Measurements from ENCODE around the gene FEM1B. TPM values are rescaled to one million over a fixed set of nuclear protein-coding genes. Genes with fewer than 3 reads are reported as not detected.

FEM1B gene
- polyA plus RNA-seq, 2 of the 4 experiments (the other 2 are of a cell fraction): 19.5 to 59.1 TPM

DNA sequence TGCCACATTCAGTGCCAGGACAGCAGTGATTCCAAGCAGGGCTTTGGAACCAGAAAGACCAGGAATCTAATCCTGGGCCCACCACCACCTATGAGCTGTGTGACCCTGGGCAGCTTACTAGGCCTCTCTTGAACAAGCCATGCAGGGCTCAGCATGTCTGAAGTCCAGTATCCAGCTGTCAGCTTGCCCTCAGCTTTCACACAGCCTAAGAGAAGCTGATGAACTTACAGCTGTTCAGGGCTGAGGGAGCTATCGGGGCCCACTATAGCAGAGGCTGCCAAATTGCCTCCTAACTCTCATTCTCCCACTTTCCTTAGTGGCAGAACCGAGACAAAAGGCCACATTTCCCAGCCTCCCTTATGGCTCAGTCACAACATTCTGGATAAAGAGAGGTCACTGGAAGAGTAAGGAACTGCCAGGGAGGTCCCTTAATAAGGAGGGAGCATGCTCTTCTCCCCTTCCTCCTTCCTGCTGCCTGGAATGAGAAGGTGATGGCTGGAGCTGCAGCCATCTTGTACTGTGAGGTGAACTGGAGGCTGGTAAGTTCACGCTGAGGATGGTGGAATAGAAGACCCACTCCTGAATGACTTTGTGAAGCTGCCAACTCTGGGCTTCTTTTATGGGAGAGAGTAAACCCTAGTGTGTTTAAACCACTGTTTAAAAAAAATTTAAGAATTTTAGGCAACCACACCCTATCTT is 34.5 kb downstream of the FEM1B start:
- FAIRE-seq: no peak
- TF ChIP-seq POLR2A (IDR thresholded peaks at IDR 0.05; ENCODE audit: low read length): no peak
- TF ChIP-seq ZFP36 (IDR thresholded peaks at IDR 0.05; ENCODE audit: borderline replicate concordance, partially characterized antibody): no peak
- TF ChIP-seq CBX2 (IDR thresholded peaks at IDR 0.05; ENCODE audit: borderline replicate concordance, low read depth): no peak
- TF ChIP-seq EHMT2 (IDR thresholded peaks at IDR 0.05; ENCODE audit: low read depth): no peak
- TF ChIP-seq, protein P1, sequence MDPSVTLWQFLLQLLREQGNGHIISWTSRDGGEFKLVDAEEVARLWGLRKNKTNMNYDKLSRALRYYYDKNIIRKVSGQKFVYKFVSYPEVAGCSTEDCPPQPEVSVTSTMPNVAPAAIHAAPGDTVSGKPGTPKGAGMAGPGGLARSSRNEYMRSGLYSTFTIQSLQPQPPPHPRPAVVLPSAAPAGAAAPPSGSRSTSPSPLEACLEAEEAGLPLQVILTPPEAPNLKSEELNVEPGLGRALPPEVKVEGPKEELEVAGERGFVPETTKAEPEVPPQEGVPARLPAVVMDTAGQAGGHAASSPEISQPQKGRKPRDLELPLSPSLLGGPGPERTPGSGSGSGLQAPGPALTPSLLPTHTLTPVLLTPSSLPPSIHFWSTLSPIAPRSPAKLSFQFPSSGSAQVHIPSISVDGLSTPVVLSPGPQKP (IDR thresholded peaks at IDR 0.05; ENCODE audit: low read depth, low read length): no peak
- TF ChIP-seq RAD21 (conservative IDR thresholded peaks at IDR 0.05 in 1 of 2, IDR thresholded peaks at IDR 0.05 in 1 of 2): no peak
- TF ChIP-seq, protein P2, sequence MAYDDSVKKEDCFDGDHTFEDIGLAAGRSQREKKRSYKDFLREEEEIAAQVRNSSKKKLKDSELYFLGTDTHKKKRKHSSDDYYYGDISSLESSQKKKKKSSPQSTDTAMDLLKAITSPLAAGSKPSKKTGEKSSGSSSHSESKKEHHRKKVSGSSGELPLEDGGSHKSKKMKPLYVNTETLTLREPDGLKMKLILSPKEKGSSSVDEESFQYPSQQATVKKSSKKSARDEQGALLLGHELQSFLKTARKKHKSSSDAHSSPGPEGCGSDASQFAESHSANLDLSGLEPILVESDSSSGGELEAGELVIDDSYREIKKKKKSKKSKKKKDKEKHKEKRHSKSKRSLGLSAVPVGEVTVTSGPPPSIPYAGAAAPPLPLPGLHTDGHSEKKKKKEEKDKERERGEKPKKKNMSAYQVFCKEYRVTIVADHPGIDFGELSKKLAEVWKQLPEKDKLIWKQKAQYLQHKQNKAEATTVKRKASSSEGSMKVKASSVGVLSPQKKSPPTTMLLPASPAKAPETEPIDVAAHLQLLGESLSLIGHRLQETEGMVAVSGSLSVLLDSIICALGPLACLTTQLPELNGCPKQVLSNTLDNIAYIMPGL (CRISPR knock-in tag; IDR thresholded peaks at IDR 0.05; ENCODE audit: borderline replicate concordance): no peak
- no peak for TF ChIP-seq EHF (CRISPR knock-in tag; IDR thresholded peaks at IDR 0.05)
- no peak for TF ChIP-seq FOSL2 (IDR thresholded peaks at IDR 0.05)
- no peak for TF ChIP-seq FOSL2 (CRISPR knock-in tag; IDR thresholded peaks at IDR 0.05)
- TF ChIP-seq SMC3 (IDR thresholded peaks at IDR 0.05): no peak
- TF ChIP-seq, protein P3, sequence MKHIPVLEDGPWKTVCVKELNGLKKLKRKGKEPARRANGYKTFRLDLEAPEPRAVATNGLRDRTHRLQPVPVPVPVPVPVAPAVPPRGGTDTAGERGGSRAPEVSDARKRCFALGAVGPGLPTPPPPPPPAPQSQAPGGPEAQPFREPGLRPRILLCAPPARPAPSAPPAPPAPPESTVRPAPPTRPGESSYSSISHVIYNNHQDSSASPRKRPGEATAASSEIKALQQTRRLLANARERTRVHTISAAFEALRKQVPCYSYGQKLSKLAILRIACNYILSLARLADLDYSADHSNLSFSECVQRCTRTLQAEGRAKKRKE (CRISPR knock-in tag; IDR thresholded peaks at IDR 0.05; ENCODE audit: low read depth): no peak
- TF ChIP-seq, protein P4, sequence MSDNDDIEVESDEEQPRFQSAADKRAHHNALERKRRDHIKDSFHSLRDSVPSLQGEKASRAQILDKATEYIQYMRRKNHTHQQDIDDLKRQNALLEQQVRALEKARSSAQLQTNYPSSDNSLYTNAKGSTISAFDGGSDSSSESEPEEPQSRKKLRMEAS (IDR thresholded peaks at IDR 0.05): no peak
- TF ChIP-seq RFX5 (IDR thresholded peaks at IDR 0.05): no peak
- TF ChIP-seq, protein P5, sequence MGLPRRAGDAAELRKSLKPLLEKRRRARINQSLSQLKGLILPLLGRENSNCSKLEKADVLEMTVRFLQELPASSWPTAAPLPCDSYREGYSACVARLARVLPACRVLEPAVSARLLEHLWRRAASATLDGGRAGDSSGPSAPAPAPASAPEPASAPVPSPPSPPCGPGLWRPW (IDR thresholded peaks at IDR 0.05): no peak
- no peak for TF ChIP-seq TFCP2L1 (CRISPR knock-in tag; IDR thresholded peaks at IDR 0.05)

DNA sequence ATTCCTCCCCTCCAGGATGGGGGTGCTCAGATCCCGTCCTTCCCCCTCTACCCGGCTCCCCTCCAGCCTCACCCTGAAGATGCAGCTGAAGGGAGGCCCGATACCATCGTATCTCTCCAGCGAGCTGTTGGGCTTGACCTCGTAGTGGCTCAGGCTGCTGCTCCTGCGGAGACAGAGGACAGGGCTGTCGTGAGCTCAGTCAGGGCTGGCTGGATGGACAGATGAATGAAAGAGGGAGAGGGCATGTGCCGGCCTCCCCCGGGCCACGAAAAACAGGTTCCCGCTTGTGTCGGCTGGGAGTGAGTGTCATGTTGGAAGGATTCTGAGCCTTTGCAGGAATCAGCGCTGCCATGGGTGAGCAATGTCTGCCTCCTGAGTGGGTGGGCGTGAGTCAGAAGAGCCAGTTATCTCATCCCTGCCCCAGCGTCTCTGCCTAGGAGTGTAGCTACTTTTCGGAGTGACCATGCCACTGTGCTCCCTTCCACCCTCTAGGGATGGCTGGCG is 35.2 kb downstream of the FEM1B start:
- CTCF ChIA-PET: interaction anchor here (0.6 to 5.7 kb wide), 11 partner anchors 30 to 1533 kb away, joined by 3 to 32 read pairs (median 3); no protein-coding TSS in a partner anchor
- TF ChIP-seq NFE2L2 (conservative IDR thresholded peaks at IDR 0.05; ENCODE audit: low read length): no peak
- TF ChIP-seq RAD21 (conservative IDR thresholded peaks at IDR 0.05 in 1 of 2, IDR thresholded peaks at IDR 0.05 in 1 of 2): no peak
- TF ChIP-seq HOXB13 (CRISPR knock-in tag; IDR thresholded peaks at IDR 0.05; ENCODE audit: low read depth): no peak
- no peak for TF ChIP-seq FOXS1 (CRISPR knock-in tag; IDR thresholded peaks at IDR 0.05)
- peak overlapping the region in 1 of 2 experiments; percentile 44; a peak in 2 of 6 replicates for H3K27ac ChIP-seq
- POLR2A ChIA-PET: no interaction called here
- peaks cover 20% of the 10 kb centered on the region for H3K4me1 ChIP-seq
- no peak for FAIRE-seq
- no peak for DNase-seq (ENCODE audit: low read depth in 1 of 2, low spot score in 1 of 2)
- ATAC-seq: no peak
- no peaks in the 10 kb centered on the region for H3K9me3 ChIP-seq
- no peak overlapping the region for H3K4me3 ChIP-seq
- 88% methylated on average over 18 of the region's 18 CpGs for WGBS (ENCODE audit: missing lambda C conversion rate)
- H3K4me2 ChIP-seq: no peak overlapping the region

More for the DNA sequence above, 34.5 kb downstream of the FEM1B start:
- Histone ChIP-seq H3K9me3 (no peaks in the 10 kb centered on the region), H3K4me2 (no peak overlapping the region), H3K27ac (peak overlapping the region in 1 of 2 experiments; percentile 28; a peak in 2 of 6 replicates), H3K4me1 (peaks cover 22% of the 10 kb centered on the region), H3K4me3 (no peak overlapping the region)
- WGBS (ENCODE audit: missing lambda C conversion rate): 91% methylated on average over 3 of the region's 3 CpGs
- ChIA-PET POLR2A (no interaction called here), CTCF (interaction anchor here (0.6 to 5.7 kb wide), 15 partner anchors 10 to 613 kb away, joined by 3 to 32 read pairs (median 4); no protein-coding TSS in a partner anchor)
- no peak for ATAC-seq
- DNase-seq (ENCODE audit: low read depth in 1 of 2, low spot score in 1 of 2): no peak
